ENCODE measurements around the gene NUP210.

The NUP210 gene

GRCh38 chr3:13407926-13408325, 12.2 kb downstream of the NUP210 start:
- in situ Hi-C loops (cut with MboI; ENCODE audit: low sequenced_read_pairs): no loop called here

- in situ Hi-C loops (cut with MboI; ENCODE audit: low sequenced_read_pairs): no loop called here
Measured at GRCh38 chr3:13407475-13407874, 12.6 kb downstream of the NUP210 start.

DNA sequence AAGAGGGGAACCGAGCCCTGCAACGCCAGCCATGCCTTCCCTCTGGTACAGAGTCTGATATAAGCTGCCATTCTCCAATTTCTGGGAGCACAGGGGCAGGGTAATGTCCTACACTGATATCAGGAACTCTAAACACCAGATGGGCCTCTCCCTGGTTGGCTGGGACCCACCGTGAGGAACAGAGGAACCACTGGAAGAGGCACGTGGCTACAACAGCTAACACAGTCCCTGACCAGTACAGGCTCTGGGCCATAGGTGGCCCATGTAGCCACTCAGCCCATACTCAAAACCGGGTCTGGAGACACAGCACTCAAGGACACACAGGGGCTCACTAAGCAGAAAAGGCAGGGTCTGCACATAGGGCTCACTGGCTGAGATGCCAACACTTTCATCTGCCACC, 13.9 kb downstream of the NUP210 start:
- in situ Hi-C loops (cut with MboI; ENCODE audit: low sequenced_read_pairs): no loop called here

DNA sequence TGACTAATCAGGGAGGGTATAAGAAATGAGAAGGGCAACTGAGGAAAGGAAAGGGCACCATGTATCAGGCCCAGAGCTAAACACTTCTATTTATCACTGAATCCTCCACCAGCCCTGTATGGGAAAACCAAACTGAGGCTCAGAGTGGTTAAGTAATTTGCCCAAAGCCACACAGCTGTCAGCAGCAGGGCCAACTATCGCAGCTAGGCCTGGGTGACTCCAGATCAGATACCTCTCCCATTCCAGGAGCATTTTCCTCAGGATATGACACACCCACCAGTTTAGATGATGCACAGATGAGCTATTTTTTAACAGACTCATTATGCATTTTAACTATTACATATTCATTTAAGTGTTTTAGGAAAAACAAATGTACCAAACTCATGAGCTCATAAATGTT, 14.5 kb downstream of the NUP210 start:
- in situ Hi-C loops (cut with MboI; ENCODE audit: low sequenced_read_pairs): no loop called here

DNA sequence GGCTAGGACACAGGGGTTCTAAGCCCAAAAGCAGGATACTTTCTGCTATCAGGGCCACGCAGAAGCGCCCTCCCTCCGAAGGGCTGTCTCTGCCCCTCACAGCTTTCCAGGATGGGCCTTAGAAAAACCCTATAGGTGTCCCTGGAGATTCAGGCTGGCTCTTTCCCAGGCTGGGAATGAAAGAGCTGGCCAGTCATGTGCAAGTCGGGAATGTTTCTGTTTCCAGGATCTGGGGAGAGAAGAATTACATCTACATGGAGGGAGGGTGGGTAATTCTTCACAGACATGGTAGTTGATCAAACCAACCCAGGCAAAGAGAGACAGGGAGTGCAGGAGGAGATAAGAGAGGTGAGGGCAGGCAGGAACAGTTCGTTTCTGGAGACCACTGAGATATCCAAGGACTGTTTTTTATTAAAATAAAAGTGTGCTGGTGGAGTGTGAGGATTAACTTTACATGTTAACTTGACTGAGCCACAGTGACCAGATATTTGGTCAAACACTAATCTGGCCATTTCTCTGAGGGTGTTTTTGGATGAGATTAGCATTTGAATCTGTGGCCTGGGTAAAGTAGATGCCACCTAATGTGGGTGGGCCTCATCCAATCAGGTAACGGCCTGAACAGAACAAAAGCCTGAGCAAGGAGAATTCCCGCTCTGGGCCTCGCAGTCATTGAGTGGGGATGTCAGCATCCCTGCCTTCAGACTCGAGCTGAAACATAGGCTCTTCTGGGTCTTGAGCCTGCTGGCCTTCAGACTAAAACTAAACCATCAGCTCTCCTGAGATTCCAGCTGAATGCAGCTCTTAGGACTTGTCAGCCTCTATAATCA, 15.3 kb downstream of the NUP210 start:
- in situ Hi-C loops (cut with MboI; ENCODE audit: low sequenced_read_pairs): no loop called here

GRCh38 chr3:13403847-13404246, 16.3 kb downstream of the NUP210 start:
- in situ Hi-C loops (cut with MboI; ENCODE audit: low sequenced_read_pairs): no loop called here

DNA sequence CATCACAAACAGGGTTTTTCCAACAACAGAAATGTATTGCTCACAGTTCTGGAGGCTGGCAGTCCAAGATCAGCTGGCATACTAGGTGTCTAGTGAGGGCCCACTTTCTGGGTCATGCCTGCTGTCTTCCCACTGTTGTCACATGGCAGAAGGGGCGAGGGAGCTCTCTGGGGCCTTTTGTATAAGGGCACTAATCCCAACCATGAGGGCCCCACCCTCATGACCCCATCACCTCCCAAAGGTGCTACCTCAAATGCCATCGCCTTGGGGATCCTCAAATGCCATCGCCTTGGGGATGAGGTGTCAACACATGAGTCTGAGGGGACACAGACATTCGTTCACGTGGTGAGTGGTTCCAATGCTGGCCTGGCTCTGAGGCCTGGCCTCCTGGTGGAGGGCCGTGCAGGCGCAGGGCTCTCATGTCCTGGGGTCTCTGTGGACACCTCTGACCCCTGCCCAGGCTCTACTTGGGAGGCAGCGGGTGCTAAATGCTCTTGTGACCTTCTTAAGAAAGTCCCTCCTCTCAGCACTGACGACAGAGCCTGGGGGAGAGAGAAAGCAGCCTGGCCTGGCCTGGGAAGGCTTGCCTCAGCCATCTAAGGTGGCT, 16.8 kb downstream of the NUP210 start:
- in situ Hi-C loops (cut with MboI; ENCODE audit: low sequenced_read_pairs): no loop called here

GRCh38 chr3:13401149-13401548, 19.0 kb downstream of the NUP210 start:
- in situ Hi-C loops (cut with MboI; ENCODE audit: low sequenced_read_pairs): no loop called here

DNA sequence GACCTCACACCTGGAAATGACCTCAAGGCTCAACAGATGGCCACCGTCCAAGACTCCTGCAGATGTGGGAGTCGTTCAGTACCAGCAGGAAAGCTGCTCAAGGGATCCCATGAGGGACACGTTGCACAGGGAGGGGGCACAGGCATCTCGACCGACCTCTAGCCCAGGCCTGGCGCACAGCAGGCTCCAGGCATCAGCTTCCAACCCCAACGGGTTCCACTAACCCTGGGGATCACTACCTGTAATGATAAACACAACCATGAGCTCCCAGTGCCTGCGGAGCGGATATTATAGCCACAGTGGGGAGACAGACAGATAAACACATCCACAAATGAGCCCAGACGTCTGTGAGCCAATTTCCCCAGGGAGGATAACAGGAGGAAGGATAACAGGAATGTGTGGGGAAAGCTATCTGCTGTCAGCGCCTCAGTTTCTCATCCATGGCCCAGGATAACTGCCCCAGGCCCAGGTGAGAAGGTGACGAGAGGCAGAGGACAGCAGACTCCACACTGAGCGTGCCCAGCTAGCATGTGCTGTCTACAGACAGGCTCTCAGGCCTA, 19.9 kb downstream of the NUP210 start:
- in situ Hi-C loops (cut with MboI; ENCODE audit: low sequenced_read_pairs): no loop called here

GRCh38 chr3:13399603-13400002, 20.5 kb downstream of the NUP210 start:
- in situ Hi-C loops (cut with MboI; ENCODE audit: low sequenced_read_pairs): no loop called here

DNA sequence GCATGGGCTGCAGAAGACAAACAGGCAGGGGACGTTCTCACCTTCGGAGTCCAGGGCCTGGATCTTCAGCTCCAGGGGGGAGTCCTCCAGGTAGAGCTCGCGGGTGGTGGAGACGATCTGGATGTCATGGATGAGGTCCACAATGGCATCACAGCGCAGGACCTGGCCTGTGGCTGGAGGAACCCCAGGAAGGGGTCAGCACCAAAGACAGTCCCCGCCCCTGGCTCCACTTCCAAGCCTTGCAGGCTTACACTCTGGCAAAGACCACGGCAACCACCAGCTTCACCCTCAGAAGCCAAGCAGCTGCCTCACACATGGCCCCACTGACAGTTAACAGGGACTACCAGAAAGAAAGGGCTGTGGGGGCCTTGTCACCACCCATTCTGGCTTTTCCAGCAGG, 22.8 kb downstream of the NUP210 start:
- in situ Hi-C loops (cut with MboI; ENCODE audit: low sequenced_read_pairs): no loop called here

DNA sequence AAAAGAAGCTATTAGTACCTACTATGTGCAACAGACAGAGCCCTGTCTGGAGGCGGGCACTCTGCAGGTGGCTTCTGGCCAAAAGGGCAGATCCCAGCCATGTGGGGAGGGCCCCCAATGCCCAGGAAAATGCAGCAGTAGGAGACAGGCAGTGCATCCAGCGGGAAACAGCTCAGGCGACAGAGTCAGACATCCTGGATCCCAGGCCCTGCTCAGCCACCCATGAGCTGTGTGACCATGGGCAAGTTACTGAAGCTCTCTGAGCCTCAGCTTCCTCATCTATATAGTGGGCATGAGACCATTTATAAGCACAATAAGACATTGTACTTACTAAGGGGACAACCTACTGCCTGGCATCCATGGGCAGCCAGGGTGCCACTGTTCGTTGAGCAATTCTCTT, 25.8 kb downstream of the NUP210 start:
- in situ Hi-C loops (cut with MboI; ENCODE audit: low sequenced_read_pairs): no loop called here

GRCh38 chr3:13393427-13394360, 26.4 kb downstream of the NUP210 start:
- in situ Hi-C loops (cut with MboI; ENCODE audit: low sequenced_read_pairs): no loop called here

- in situ Hi-C loops (cut with MboI; ENCODE audit: low sequenced_read_pairs): no loop called here
Measured at GRCh38 chr3:13391308-13391707, 28.8 kb downstream of the NUP210 start.

DNA sequence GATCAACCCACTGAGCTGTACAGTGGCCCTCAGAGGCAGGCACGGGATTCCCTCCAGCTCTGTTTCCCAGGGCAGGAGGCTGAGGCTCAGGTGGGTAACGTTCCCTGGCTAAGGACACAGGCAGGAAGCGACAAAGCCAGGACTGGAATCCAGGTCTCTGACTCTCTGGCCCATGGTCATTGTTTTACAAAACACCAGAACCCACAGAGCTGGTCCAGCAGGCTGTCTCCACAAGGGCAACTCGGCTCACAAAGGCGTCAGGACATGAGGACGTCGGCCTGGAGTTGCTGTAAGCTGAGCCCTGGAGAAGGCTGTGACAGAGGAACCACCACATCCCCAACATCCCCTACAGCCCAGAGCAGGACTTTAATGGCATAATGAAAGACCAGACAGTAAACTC, 30.7 kb downstream of the NUP210 start:
- in situ Hi-C loops (cut with MboI; ENCODE audit: low sequenced_read_pairs): no loop called here

GRCh38 chr3:13388816-13389215, 31.3 kb downstream of the NUP210 start:
- in situ Hi-C loops (cut with MboI; ENCODE audit: low sequenced_read_pairs): no loop called here

GRCh38 chr3:13385373-13385965, 34.7 kb downstream of the NUP210 start:
- in situ Hi-C loops (cut with MboI; ENCODE audit: low sequenced_read_pairs): no loop called here

DNA sequence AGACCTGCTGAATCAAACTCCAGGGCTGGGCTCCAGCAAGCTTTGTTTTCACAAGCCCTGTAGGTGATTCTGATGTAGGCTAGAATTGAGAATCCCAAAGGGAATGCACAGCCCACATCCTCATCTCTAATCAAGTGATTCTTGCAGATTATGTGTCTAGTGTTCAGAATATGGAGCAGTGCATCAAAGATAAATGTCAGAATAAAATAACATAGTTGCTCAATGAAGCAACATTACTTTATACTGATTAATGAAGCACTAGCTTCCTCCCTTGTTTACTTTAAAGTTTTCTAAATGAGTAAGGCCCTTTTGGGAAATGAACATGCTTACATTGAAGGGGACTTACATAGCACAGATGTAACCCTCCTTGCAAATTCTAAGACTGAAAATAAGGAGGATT, 39.2 kb downstream of the NUP210 start:
- in situ Hi-C loops (cut with MboI; ENCODE audit: low sequenced_read_pairs): no loop called here

DNA sequence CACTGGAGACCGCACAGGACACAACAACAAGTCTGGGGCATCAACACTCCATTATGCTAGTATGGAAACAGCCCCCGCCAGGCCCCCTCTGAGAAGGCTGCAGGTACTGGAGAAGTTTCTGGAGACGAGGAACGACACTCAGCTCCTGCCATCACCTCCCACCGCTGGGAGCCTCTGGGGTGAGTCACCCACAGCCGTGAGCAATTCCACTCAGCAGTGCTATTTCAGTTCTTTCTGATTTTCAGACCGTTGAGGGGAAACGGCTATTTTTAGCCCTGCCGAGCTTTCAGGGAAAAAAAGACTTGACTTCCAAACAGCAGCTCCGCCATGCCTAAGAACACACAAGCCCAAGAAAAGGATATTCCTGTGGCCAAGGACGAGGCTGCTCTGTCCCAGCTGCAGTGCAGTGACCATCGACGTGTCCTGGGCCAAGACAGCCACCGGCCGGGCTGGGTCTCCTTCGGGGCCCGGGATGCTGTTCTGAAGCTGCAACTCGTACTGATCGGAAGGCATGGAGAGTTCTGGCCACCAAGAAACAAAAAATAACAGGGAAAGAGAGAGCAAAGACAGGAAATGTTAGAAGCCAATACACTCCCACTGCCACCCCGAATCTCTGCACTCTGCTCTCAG, 40.8 kb downstream of the NUP210 start:
- in situ Hi-C loops (cut with MboI; ENCODE audit: low sequenced_read_pairs): no loop called here

- in situ Hi-C loops (cut with MboI; ENCODE audit: low sequenced_read_pairs): no loop called here
Measured at GRCh38 chr3:13378155-13378554, 42.0 kb downstream of the NUP210 start.

Data from hTERT RPE-1 (cell line).